Erythroblast (primary cell): ENCODE data around the gene SBNO2.

Experiments
- GATA1 ChIP-seq: IDR thresholded peaks from 2 replicates; pipeline ENCODE4 v1.6.1; 2011; ENCODE audit warnings: low read depth, mild to moderate bottlenecking, control low read depth, low read length, moderate library complexity
- POLR2A ChIP-seq: IDR thresholded peaks from 2 replicates; pipeline ENCODE4 v1.6.1; 2011; ENCODE audit warnings: mild to moderate bottlenecking, low read length

GRCh38 chr19:1136621-1137317, 37.3 kb downstream of the SBNO2 start:
- TF ChIP-seq POLR2A: no peak
- no peak for TF ChIP-seq GATA1
